ENCODE results near the gene IKBKE.

The IKBKE gene

GRCh38 chr1:206532368-206532767 is 62.1 kb downstream of the IKBKE start (continued):
- TF ChIP-seq ZNF513 (tag by site-specific recombination; IDR thresholded peaks at IDR 0.05) (no peak), FEZF1 (tag by site-specific recombination; IDR thresholded peaks at IDR 0.05) (no peak), ZNF148 (tag by site-specific recombination; IDR thresholded peaks at IDR 0.05; ENCODE audit: borderline replicate concordance) (no peak)

GRCh38 chr1:206534552-206534951 is 64.3 kb downstream of the IKBKE start:
- Histone ChIP-seq H3K27ac (ENCODE audit: extremely low read depth, low read depth, low read length) (no peak overlapping the region), H3K4me3 (ENCODE audit: low read depth, low read length) (no peak overlapping the region), H3K36me3 (ENCODE audit: control insufficient read depth in 2 of 2, insufficient read depth in 1 of 2, low read length in 2 of 2) (no peaks in the 10 kb centered on the region), H3K4me1 (ENCODE audit: control insufficient read depth, insufficient read depth, low read length) (no peaks in the 10 kb centered on the region), H3K9me3 (ENCODE audit: control insufficient read depth, insufficient read depth, low read depth, low read length) (no peaks in the 10 kb centered on the region)
- POLR2A ChIA-PET: no interaction called here
- CTCF ChIA-PET: interaction anchor here (0.9 to 1.6 kb wide), 4 partner anchors 10 to 275 kb away, joined by 3 read pairs; no protein-coding TSS in a partner anchor
- no peak for TF ChIP-seq ZBTB17 (tag by site-specific recombination; IDR thresholded peaks at IDR 0.05)
- TF ChIP-seq KLF10 (tag by site-specific recombination; IDR thresholded peaks at IDR 0.05): no peak
- TF ChIP-seq ZNF155 (tag by site-specific recombination; IDR thresholded peaks at IDR 0.05): no peak
- no peak for TF ChIP-seq PRDM2 (tag by site-specific recombination; IDR thresholded peaks at IDR 0.05; ENCODE audit: borderline replicate concordance)
- TF ChIP-seq ZNF521 (tag by site-specific recombination; IDR thresholded peaks at IDR 0.05): no peak
- no peak for TF ChIP-seq ZNF626 (tag by site-specific recombination; IDR thresholded peaks at IDR 0.05)
- no peak for TF ChIP-seq ZNF157 (tag by site-specific recombination; IDR thresholded peaks at IDR 0.05)
- no peak for TF ChIP-seq KLF8 (tag by site-specific recombination; IDR thresholded peaks at IDR 0.05)
- TF ChIP-seq ZNF501 (tag by site-specific recombination; IDR thresholded peaks at IDR 0.05): no peak
- TF ChIP-seq ZNF211 (tag by site-specific recombination; IDR thresholded peaks at IDR 0.05; ENCODE audit: low read depth): no peak
- no peak for TF ChIP-seq GLI2 (tag by site-specific recombination; IDR thresholded peaks at IDR 0.05; ENCODE audit: borderline replicate concordance, low read depth)
- no peak for TF ChIP-seq ZNF138 (tag by site-specific recombination; IDR thresholded peaks at IDR 0.05; ENCODE audit: borderline replicate concordance)
- TF ChIP-seq PBX3 (CRISPR knock-in tag; IDR thresholded peaks at IDR 0.05): no peak
- TF ChIP-seq YY1 (tag by site-specific recombination; IDR thresholded peaks at IDR 0.05): no peak
- no peak for TF ChIP-seq ZNF747 (tag by site-specific recombination; IDR thresholded peaks at IDR 0.05)
- TF ChIP-seq ZNF704 (tag by site-specific recombination; IDR thresholded peaks at IDR 0.05): no peak
- TF ChIP-seq WT1 (tag by site-specific recombination; IDR thresholded peaks at IDR 0.05): no peak
- no peak for TF ChIP-seq ZNF239 (tag by site-specific recombination; IDR thresholded peaks at IDR 0.05)
